Prostate gland (tissue), 2 donors: ENCODE results near the gene ABO. TPM values are rescaled to one million over a fixed set of nuclear protein-coding genes. Genes with fewer than 3 reads are reported as not detected.

Experiments
- DNase-seq: peaks from one replicate; pipeline ENCODE4 v3.0.0-alpha.2; 2019; ENCODE audit warnings: low spot score
- H3K27ac ChIP-seq, 2 donors: fragments of 200-600 bp; sonication (generic); 2 replicates each; pipeline ENCODE4 v1.5.1; 2017 to 2019
- H3K27me3 ChIP-seq: fragments of 200-600 bp; sonication (generic); replicated peaks from 2 replicates; pipeline ENCODE4 v1.5.1; 2019; ENCODE audit not compliant: insufficient read depth
- H3K36me3 ChIP-seq, 2 donors: fragments of 200-600 bp; sonication (generic); 1 replicate in 1 of 2; 2 replicates in 1 of 2; pipeline versions ENCODE4 v1.5.1 to v1.8.1; 2017 to 2019
- H3K4me1 ChIP-seq: fragments of 200-600 bp; sonication (generic); replicated peaks from 2 replicates; pipeline ENCODE4 v1.5.1; 2019
- H3K4me3 ChIP-seq, 2 donors: fragments of 200-600 bp; sonication (generic); 2 replicates each; pipeline ENCODE4 v1.5.1; 2017 to 2019
- H3K9me3 ChIP-seq: fragments of 200-600 bp; sonication (generic); 2 replicates; pipeline ENCODE4 v1.5.1; 2017
- CTCF ChIP-seq, 4 experiments: fragments of 200-600 bp in 2 of 4; fragments of 450-650 bp in 2 of 4; sonication (generic) in 2 of 4; IDR thresholded peaks; 1 replicate in 3 of 4; 2 replicates in 1 of 4; pipeline ENCODE4 v1.5.1; 2016 to 2019; ENCODE audit warnings: antibody characterized with exemption in 4 of 4, mild to moderate bottlenecking in 2 of 4, moderate library complexity in 2 of 4
- POLR2A ChIP-seq: fragments of 450-650 bp; IDR thresholded peaks from one replicate; pipeline ENCODE4 v1.6.1; 2016; ENCODE audit warnings: antibody characterized with exemption, mild to moderate bottlenecking
- POLR2AphosphoS5 ChIP-seq: sonication (generic); formaldehyde crosslinking; IDR thresholded peaks from one replicate; pipeline ENCODE4 v1.6.1; 2017; ENCODE audit warnings: antibody characterized with exemption
- WGBS: methylation state at CpG from one replicate; pipeline ENCODE4 v1.1.5; 2018; 5-methylcytosine and 5-hydroxymethylcytosine counted together
- intact Hi-C: fragments of 100-400 bp; cut with DNase I; formaldehyde crosslinking; loops from one replicate; pipeline ENCODE4 v1.14.2; 2022
- total RNA-seq, 2 donors: library from RNA; depleted of rRNA; stranded (reverse); fragments of >200 nt; gene quantifications; one replicate each; pipeline ENCODE4 v1.1.0, GENCODE V29; 2016

ABO gene
- total RNA-seq, 2 donors from 2014 or later: 3.5 to 14.8 TPM

- H3K27ac ChIP-seq: no peak overlapping the region
- intact Hi-C loops: no loop called here
- no peak for DNase-seq
- H3K4me3 ChIP-seq: no peak overlapping the region
- H3K36me3 ChIP-seq: no peaks in the 10 kb centered on the region
- no peak for TF ChIP-seq POLR2AphosphoS5
- TF ChIP-seq POLR2A: no peak
- no peak for TF ChIP-seq CTCF (IDR thresholded peaks at IDR 0.05)
- no peaks in the 10 kb centered on the region for H3K27me3 ChIP-seq
- H3K9me3 ChIP-seq: no peaks in the 10 kb centered on the region
- 54% methylated on average over 7 of the region's 7 CpGs for WGBS
- H3K4me1 ChIP-seq: no peaks in the 10 kb centered on the region
These were observed 7.7 kb upstream of the ABO start for GRCh38 chr9:133282464-133283238.

- Histone ChIP-seq H3K4me3 (no peak overlapping the region), H3K4me1 (no peaks in the 10 kb centered on the region), H3K36me3 (no peaks in the 10 kb centered on the region), H3K9me3 (no peaks in the 10 kb centered on the region), H3K27ac (no peak overlapping the region), H3K27me3 (no peaks in the 10 kb centered on the region)
- 76% methylated on average over 5 of the region's 5 CpGs for WGBS
- no peak for DNase-seq
- intact Hi-C loops: no loop called here
- TF ChIP-seq POLR2AphosphoS5: no peak
- TF ChIP-seq POLR2A: no peak
- TF ChIP-seq CTCF (IDR thresholded peaks at IDR 0.05): no peak
These were observed 5.4 kb upstream of the ABO start for GRCh38 chr9:133280392-133280791.

- Histone ChIP-seq H3K27me3 (no peaks in the 10 kb centered on the region), H3K9me3 (no peaks in the 10 kb centered on the region)
- DNase-seq: no peak
These were observed 3.4 kb upstream of the ABO start for GRCh38 chr9:133278161-133279114.

GRCh38 chr9:133277467-133277866 is 2.5 kb upstream of the ABO start:
- Histone ChIP-seq H3K27me3 (no peaks in the 10 kb centered on the region), H3K4me3 (no peak overlapping the region), H3K4me1 (no peaks in the 10 kb centered on the region), H3K27ac (no peak overlapping the region), H3K9me3 (no peaks in the 10 kb centered on the region), H3K36me3 (no peaks in the 10 kb centered on the region)
- intact Hi-C loops: no loop called here
- TF ChIP-seq CTCF (IDR thresholded peaks at IDR 0.05): no peak
- TF ChIP-seq POLR2AphosphoS5: no peak
- no peak for TF ChIP-seq POLR2A
- no peak for DNase-seq
- WGBS: 79% methylated on average over 4 of the region's 4 CpGs

More at GRCh38 chr9:133278161-133279114, 3.4 kb upstream of the ABO start:
- Histone ChIP-seq H3K4me1 (no peaks in the 10 kb centered on the region), H3K27ac (no peak overlapping the region), H3K4me3 (no peak overlapping the region), H3K36me3 (no peaks in the 10 kb centered on the region)
- WGBS: 83% methylated on average over 12 of the region's 12 CpGs
- TF ChIP-seq CTCF (IDR thresholded peaks at IDR 0.05): no peak
- TF ChIP-seq POLR2AphosphoS5: no peak
- no peak for TF ChIP-seq POLR2A
- intact Hi-C loops: no loop called here
